GM19452 (cell line): ENCODE measurements around the gene IFNA17.
A peak's percentile ranks its signal among the peaks of the same experiment; 100 is the strongest.
"Not testable (repeated sequence)": the region's sequence is repeated elsewhere in the genome, so short reads cannot be mapped to it uniquely, and the experiment has no call there.

Experiments
- ATAC-seq: cut with Tn5 transposase; IDR thresholded peaks from one replicate; pipeline ENCODE4 v1.9.1; 2021; ENCODE audit not compliant: unreplicated experiment

IFNA17 gene

GRCh38 chr9:21228122-21228521 is at the start of gene IFNA17:
Gene IFNA17, minus strand, starts transcription at chr9:21228222. Its CDS starts 49 bp downstream, at chr9:21228173.
- no peak for ATAC-seq

- ATAC-seq: no peak
Observed at GRCh38 chr9:21268347-21268657, 40.3 kb upstream of the IFNA17 start.

DNA sequence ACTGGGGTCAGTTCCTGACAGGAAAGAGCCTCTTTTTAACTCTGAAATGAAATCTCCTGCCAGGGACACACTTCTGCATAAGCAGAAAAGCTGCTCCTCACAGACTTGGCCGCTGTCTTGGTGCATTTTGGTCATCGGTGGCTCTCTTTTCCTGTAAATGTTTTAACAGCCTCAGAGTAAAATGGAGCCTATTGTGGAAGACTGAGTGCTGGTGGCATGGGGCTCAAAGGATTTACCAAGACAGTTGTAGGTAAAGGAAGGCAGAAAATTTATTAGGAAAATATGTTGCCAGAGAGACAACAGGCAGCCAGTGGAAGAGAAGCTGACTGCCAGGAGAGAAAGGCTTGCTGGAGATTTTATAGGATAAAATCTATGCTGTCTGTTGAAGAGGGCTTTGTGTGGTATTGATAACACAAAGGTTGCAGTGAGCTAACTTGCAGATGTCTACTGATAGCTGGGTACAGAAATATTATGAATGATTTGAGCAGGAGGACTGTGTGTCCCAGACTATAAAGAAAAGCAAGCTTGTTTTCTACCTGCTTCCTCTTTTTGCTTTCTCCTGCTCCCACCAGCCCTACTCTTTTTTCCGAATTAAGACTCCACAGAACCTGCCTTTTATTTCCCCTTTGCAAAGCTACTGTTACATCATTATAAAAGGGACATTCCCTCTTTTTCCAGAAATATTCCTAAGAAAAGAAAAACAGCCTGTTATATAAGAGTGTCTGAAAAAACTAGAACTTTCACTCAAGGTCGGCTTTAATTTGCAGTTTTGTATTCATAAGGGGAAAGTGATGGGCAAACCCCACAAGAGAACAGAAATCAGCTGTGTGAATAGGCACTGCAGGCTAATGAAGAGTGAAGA is 39.7 kb upstream of the IFNA17 start:
- ATAC-seq: peak; percentile 62

DNA sequence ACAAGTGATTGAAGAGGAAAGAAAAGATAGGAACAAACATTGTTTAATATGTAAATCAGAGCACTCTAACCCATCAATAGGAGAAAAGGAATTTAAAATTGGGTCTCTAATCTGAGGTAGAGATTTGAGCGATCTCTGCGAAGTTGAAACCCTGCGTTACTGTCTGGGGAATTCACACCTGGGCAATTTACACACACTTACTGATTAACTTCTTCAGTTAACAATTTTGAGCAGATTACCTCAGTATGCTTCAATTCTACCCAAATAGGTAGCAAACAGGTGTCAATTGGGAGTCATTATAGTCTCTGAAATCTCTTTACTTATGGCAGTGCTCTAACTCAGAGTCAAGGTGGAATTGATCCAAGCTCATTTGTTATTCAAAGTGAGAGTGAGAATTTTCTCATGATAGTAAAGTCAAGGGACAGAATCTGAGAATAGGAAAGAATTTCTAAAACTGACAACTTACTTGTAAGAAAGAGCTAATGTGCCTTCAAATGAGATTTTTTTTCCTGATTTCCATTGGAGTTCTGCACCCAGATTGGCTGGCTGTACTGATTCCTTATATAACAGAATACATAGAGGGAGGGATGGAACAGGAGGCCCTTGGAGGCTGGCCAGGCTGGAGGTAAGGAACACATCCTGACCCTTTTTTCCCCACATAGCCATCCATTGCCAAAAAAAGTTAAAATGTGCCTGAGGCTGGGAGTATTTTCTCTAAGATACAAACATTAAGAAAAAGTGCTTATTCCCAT is 38.9 kb upstream of the IFNA17 start:
- peak; percentile 48 for ATAC-seq

- ATAC-seq: no peak
Observed at GRCh38 chr9:21265421-21266189, 37.6 kb upstream of the IFNA17 start.

GRCh38 chr9:21255538-21256212 is 27.7 kb upstream of the IFNA17 start:
- ATAC-seq: no peak

GRCh38 chr9:21252721-21253547 is 24.9 kb upstream of the IFNA17 start:
- peak; percentile 81 for ATAC-seq

DNA sequence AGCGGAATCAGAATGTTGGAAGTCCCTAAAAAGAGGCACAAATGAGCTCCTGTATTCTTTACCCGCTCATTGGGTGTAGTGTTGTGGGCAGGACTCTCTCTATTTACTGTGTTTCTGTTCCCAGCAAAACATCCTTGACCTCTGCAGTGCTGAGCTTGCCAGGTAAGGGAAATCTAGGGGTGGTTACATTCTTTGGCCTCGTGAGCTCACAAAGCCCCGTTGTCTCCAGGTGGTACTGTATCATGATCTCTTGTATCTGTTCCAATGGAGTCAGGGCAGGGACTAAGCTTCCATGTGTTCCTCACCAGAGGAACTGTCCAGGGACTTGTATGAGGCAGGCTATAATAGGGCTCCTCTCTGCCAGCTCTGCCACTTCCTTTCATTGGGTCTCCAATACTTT is 23.6 kb upstream of the IFNA17 start:
- ATAC-seq: no peak

GRCh38 chr9:21251190-21251589 is 23.2 kb upstream of the IFNA17 start:
- no peak for ATAC-seq

DNA sequence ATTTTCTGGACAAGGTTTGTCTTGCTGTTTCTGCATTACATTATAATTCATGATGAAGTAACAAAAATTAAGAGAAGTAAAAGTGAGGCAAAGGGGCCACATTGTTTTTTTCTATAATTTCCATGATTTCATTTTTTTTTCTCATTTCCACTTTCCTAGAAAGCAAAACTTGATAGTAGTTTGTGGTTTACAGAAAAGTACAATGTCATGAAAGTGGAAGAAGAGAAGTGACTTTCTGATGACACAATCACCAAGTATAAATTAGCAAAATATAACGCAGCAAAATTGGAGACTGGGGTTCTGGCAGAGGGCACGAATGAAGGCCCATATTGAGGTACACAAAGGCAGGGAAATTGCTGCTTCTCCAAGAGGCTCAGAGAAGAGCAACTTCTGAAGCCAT is 16.8 kb upstream of the IFNA17 start:
- ATAC-seq: no peak

DNA sequence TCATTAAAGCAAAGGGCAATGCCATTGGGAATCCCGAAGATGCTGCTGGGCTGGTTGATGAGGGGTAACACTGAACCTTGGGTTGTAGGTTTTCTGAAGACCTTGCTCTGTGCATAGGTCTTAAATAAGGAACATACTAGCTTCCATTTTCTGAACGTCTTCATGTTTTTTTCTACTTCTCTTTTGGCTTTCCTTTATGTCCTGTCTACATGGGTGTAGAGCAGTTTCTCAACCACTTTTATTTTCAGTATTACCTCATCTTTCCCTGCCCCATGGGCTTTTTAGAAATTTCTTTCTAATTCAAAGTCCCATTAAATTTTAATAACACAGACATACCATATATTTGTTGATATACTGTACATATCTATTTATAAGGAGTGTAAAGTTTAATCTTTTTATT is 11.9 kb upstream of the IFNA17 start, which contains the start of gene IFNA14:
Gene IFNA14 (minus strand): TSS at position 95 of the 400 bp plus-strand sequence. CDS start 70 bp downstream, at position 25.
- ATAC-seq: no peak

GRCh38 chr9:21236360-21236714 is 8.3 kb upstream of the IFNA17 start:
- peak; percentile 22 for ATAC-seq

DNA sequence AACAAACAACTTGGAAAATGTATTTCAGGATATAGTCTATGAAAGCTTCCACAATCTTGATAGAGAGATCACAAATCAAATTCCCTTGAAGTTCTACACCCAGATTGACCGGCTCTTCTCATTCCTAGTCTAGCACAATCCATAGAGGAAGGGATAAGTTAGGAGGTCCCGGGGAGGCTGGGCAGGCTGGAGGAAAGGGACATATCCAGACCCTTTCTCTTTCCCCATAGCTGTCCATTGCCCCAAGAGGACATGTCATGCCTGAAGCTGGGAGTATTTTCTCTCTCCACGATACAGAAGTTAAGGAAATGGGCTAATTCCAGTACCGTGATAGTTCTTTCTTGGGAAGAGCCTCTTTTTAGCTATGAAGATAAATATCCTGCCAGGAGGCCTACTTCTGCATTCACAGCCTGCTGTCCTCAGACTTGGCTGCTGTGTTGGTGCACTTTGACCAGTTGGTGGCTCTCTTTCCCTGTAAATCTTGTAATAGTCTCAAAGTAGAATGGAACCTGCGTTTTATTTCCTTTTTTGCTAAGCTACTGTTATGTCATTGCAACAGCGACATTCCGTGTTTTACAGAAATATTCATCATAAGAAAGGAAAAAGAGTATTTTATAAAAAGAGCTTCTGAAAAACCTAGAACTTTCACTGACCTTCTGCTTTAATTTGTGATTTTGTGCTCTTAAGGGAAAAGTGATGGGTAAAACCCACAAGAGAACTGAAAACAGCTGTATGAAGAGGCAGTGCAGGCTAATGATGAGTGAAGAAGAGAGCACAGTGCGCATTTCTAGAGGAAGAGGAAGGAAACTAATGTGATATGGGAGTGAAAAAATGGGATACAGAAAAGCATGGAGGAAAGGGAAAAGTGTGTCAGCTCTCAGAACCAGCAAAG is 7.7 kb upstream of the IFNA17 start:
- ATAC-seq: peak; percentile 80

GRCh38 chr9:21234153-21234687 is 6.2 kb upstream of the IFNA17 start:
- ATAC-seq: no peak

- ATAC-seq: no peak
Observed at GRCh38 chr9:21233258-21233657, 5.2 kb upstream of the IFNA17 start.

GRCh38 chr9:21217211-21217610 is 10.8 kb downstream of the IFNA17 start, which contains the start of gene IFNA16:
Gene IFNA16, minus strand, starts transcription at chr9:21217311. Its CDS starts 6 bp downstream, at chr9:21217305.
- not testable (repeated sequence) for ATAC-seq

DNA sequence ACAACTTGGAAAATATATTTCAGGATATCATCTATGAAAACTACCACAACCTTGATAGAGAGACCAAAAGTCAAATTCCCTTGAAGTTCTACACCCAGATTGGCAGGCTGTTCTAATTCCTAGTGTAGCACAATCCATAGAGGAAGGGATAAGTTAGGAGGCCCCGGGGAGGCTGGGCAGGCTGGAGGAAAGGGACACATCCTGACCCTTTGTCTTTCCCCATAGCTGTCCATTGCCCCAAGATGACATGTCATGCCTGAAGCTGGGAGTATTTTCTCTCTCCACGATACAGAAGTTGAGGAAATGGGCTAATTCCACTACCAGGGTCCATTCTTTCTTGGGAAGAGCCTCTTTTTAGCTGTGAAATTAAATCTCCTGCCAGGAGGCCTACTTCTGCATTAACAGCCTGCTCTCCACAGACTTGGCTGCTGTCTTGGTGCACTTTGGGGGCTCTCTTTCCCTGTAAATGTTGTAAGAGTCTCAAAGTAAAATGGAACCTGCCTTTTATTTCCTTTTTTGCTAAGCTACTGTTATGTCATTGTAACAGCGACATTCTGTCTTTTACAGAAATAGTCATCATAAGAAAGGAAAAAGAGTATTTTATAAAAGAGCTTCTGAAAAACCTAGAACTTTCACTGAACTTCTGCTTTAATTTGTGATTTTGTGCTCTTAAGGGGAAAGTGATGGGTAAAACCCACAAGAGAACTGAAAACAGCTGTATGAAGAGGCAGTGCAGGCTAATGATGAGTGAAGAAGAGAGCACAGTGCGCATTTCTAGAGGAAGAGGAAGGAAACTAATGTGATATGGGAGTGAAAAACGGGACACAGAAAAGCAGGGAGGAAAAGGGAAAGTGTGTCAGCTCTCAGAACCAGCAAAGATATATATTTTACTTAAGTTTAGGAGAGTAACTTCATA is 14.4 kb downstream of the IFNA17 start:
- peak; percentile 71 for ATAC-seq

DNA sequence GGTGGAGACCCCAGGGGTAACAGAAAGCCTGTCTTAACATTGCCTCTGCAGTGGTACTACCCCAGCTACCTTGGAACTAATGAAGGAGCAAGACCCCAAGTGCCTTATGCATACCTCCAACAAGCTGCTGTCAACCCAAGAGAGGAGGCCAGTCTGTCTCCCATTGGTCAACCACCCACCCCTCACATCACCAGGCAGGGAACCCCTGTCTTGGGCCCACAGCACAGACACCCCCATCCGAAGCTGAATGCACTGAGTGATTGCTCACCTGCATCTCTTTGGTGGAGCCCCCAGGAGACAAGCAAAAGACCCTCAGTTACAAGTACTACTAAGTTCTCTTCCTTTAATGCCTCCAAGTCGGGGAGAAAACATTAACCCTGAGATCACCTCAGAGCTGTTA is 15.9 kb downstream of the IFNA17 start:
- not testable (repeated sequence) for ATAC-seq
